ENCODE measurements around the gene KCNA3.

The KCNA3 gene

GRCh38 chr1:110639724-110640386 lies 34.9 kb downstream of the KCNA3 start:
- DNase-seq (ENCODE audit: low read depth, low spot score), result peak; percentile 11

GRCh38 chr1:110638556-110638955 lies 36.2 kb downstream of the KCNA3 start:
- DNase-seq (ENCODE audit: low read depth, low spot score), result no peak

GRCh38 chr1:110638058-110638457 lies 36.7 kb downstream of the KCNA3 start:
- DNase-seq (ENCODE audit: low read depth, low spot score), result no peak

GRCh38 chr1:110637475-110637874 lies 37.3 kb downstream of the KCNA3 start:
- DNase-seq (ENCODE audit: low read depth, low spot score), result no peak

- no peak for DNase-seq (ENCODE audit: low read depth, low spot score)
Measured at GRCh38 chr1:110636149-110636935, 38.4 kb downstream of the KCNA3 start.

- no peak for DNase-seq (ENCODE audit: low read depth, low spot score)
Measured at GRCh38 chr1:110635434-110635833, 39.3 kb downstream of the KCNA3 start.

GRCh38 chr1:110634455-110635311 lies 40.1 kb downstream of the KCNA3 start:
- peak; percentile 46 for DNase-seq (ENCODE audit: low read depth, low spot score)

GRCh38 chr1:110634086-110634454 lies 40.7 kb downstream of the KCNA3 start:
- no peak for DNase-seq (ENCODE audit: low read depth, low spot score)

- DNase-seq (ENCODE audit: low read depth, low spot score), result no peak
Measured at GRCh38 chr1:110633646-110634030, 41.1 kb downstream of the KCNA3 start.

GRCh38 chr1:110631836-110632620 lies 42.7 kb downstream of the KCNA3 start:
- no peak for DNase-seq (ENCODE audit: low read depth, low spot score)

- peak; percentile 79 for DNase-seq (ENCODE audit: low read depth, low spot score)
Measured at GRCh38 chr1:110630839-110631663, 43.7 kb downstream of the KCNA3 start.

GRCh38 chr1:110628323-110629105 lies 46.2 kb downstream of the KCNA3 start:
- DNase-seq (ENCODE audit: low read depth, low spot score), result no peak

- no peak for DNase-seq (ENCODE audit: low read depth, low spot score)
Measured at GRCh38 chr1:110627764-110628163, 47.0 kb downstream of the KCNA3 start.

GRCh38 chr1:110626889-110627288 lies 47.9 kb downstream of the KCNA3 start:
- no peak for DNase-seq (ENCODE audit: low read depth, low spot score)
